ENCODE data around the gene SRPRB.
A peak's percentile ranks its signal among the peaks of the same experiment; 100 is the strongest.

SRPRB gene

GRCh38 chr3:133835418-133835743, 29.8 kb downstream of the SRPRB start:
- no peak overlapping the region for H3K4me3 ChIP-seq (ENCODE audit: low read length in 2 of 2)
- H2BK15ac ChIP-seq (ENCODE audit: low read length) = no peak overlapping the region
- peaks cover 0 to 19% (median 0%) of the 10 kb centered on the region in 3 experiments for H3K27me3 ChIP-seq (ENCODE audit: control insufficient read depth in 3 of 3, insufficient read depth in 3 of 3, low read depth in 1 of 3, low read length in 3 of 3)
- no peak overlapping the region for H4K8ac ChIP-seq (ENCODE audit: low read depth, low read length)
- H3K27ac ChIP-seq (replicated peaks; ENCODE audit: low read length) = no peak overlapping the region
- no peak overlapping the region for H3K18ac ChIP-seq (ENCODE audit: low read length)
- H3K9me3 ChIP-seq (replicated peaks in 1 of 2; ENCODE audit: control insufficient read depth in 2 of 2, insufficient read depth in 1 of 2, low read depth in 1 of 2, low read length in 2 of 2) = peaks cover 0 to 2% of the 10 kb centered on the region in 2 donors
- H3K9ac ChIP-seq (ENCODE audit: low read depth, low read length, poor library complexity) = peak overlapping the region; percentile 65
- no peak overlapping the region for H3K4ac ChIP-seq (ENCODE audit: low read length)
- H3K23ac ChIP-seq (ENCODE audit: low read depth, low read length, poor library complexity) = no peak overlapping the region
- no peak overlapping the region for H3K14ac ChIP-seq (ENCODE audit: low read length)
- WGBS, 2 donors (ENCODE audit: extremely low coverage in 2 of 2, insufficient read length in 2 of 2, insufficient replicate concordance in 1 of 2) = no CpG with 5 or more reads among the region's 3 CpGs
- no peaks in the 10 kb centered on the region for H3K79me1 ChIP-seq (ENCODE audit: low read depth, low read length)
- no peak overlapping the region for H4K91ac ChIP-seq (ENCODE audit: low read depth, low read length, poor library complexity)
- H3K4me2 ChIP-seq (ENCODE audit: insufficient read depth, low read length, poor library complexity, severe bottlenecking) = no peak overlapping the region
- no peak for DNase-seq (ENCODE audit: low spot score)
- no peak overlapping the region for H2BK12ac ChIP-seq (ENCODE audit: low read length)
- no peaks in the 10 kb centered on the region for H3K4me1 ChIP-seq (ENCODE audit: control insufficient read depth in 2 of 2, insufficient read depth in 1 of 2, low read depth in 1 of 2, low read length in 2 of 2)
- no peak overlapping the region for H2BK120ac ChIP-seq (ENCODE audit: low read depth, low read length)
- no peak overlapping the region for H2AFZ ChIP-seq (ENCODE audit: low read length)
- no peak overlapping the region for H2AK5ac ChIP-seq (ENCODE audit: low read depth, low read length)
- peaks cover 0 to 23% of the 10 kb centered on the region in 2 donors for H3K36me3 ChIP-seq (replicated peaks in 1 of 2; ENCODE audit: control insufficient read depth in 2 of 2, insufficient read depth in 2 of 2, low read length in 2 of 2)
- H2BK5ac ChIP-seq (ENCODE audit: low read length) = no peak overlapping the region

GRCh38 chr3:133835961-133836360, 30.3 kb downstream of the SRPRB start:
- Histone ChIP-seq H2BK15ac (ENCODE audit: low read length) (no peak overlapping the region), H3K79me1 (ENCODE audit: low read depth, low read length) (no peaks in the 10 kb centered on the region), H3K23ac (ENCODE audit: low read depth, low read length, poor library complexity) (no peak overlapping the region), H3K18ac (ENCODE audit: low read length) (no peak overlapping the region), H3K4me1 (ENCODE audit: control insufficient read depth in 2 of 2, insufficient read depth in 1 of 2, low read depth in 1 of 2, low read length in 2 of 2) (no peaks in the 10 kb centered on the region), H4K8ac (ENCODE audit: low read depth, low read length) (no peak overlapping the region), H3K9me3 (replicated peaks in 1 of 2; ENCODE audit: control insufficient read depth in 2 of 2, insufficient read depth in 1 of 2, low read depth in 1 of 2, low read length in 2 of 2) (peaks cover 0 to 2% of the 10 kb centered on the region in 2 donors), H3K4me2 (ENCODE audit: insufficient read depth, low read length, poor library complexity, severe bottlenecking) (no peak overlapping the region), H3K4me3 (ENCODE audit: low read length in 2 of 2) (no peak overlapping the region), H3K4ac (ENCODE audit: low read length) (no peak overlapping the region), H4K91ac (ENCODE audit: low read depth, low read length, poor library complexity) (no peak overlapping the region), H2AFZ (ENCODE audit: low read length) (no peak overlapping the region), H3K14ac (ENCODE audit: low read length) (no peak overlapping the region), H3K36me3 (replicated peaks in 1 of 2; ENCODE audit: control insufficient read depth in 2 of 2, insufficient read depth in 2 of 2, low read length in 2 of 2) (peaks cover 0 to 23% of the 10 kb centered on the region in 2 donors), H3K27ac (replicated peaks; ENCODE audit: low read length) (no peak overlapping the region), H3K27me3 (ENCODE audit: control insufficient read depth in 3 of 3, insufficient read depth in 3 of 3, low read depth in 1 of 3, low read length in 3 of 3) (peaks cover 0 to 14% (median 0%) of the 10 kb centered on the region in 3 experiments), H3K9ac (ENCODE audit: low read depth, low read length, poor library complexity) (no peak overlapping the region), H2BK120ac (ENCODE audit: low read depth, low read length) (no peak overlapping the region), H2AK5ac (ENCODE audit: low read depth, low read length) (no peak overlapping the region), H2BK12ac (ENCODE audit: low read length) (no peak overlapping the region), H2BK5ac (ENCODE audit: low read length) (no peak overlapping the region)
- DNase-seq (ENCODE audit: low spot score) = no peak
- no CpG with 5 or more reads among the region's 4 CpGs for WGBS, 2 donors (ENCODE audit: extremely low coverage in 2 of 2, insufficient read length in 2 of 2, insufficient replicate concordance in 1 of 2)

GRCh38 chr3:133836497-133837158, 31.0 kb downstream of the SRPRB start:
- Histone ChIP-seq H3K4me2 (ENCODE audit: insufficient read depth, low read length, poor library complexity, severe bottlenecking) (no peak overlapping the region), H3K79me1 (ENCODE audit: low read depth, low read length) (no peaks in the 10 kb centered on the region), H3K27ac (replicated peaks; ENCODE audit: low read length) (no peak overlapping the region), H4K8ac (ENCODE audit: low read depth, low read length) (no peak overlapping the region), H2AFZ (ENCODE audit: low read length) (no peak overlapping the region), H3K18ac (ENCODE audit: low read length) (no peak overlapping the region), H3K9me3 (replicated peaks in 1 of 2; ENCODE audit: control insufficient read depth in 2 of 2, insufficient read depth in 1 of 2, low read depth in 1 of 2, low read length in 2 of 2) (peaks cover 0 to 2% of the 10 kb centered on the region in 2 donors), H3K9ac (ENCODE audit: low read depth, low read length, poor library complexity) (no peak overlapping the region), H2BK120ac (ENCODE audit: low read depth, low read length) (no peak overlapping the region), H3K4me1 (ENCODE audit: control insufficient read depth in 2 of 2, insufficient read depth in 1 of 2, low read depth in 1 of 2, low read length in 2 of 2) (no peaks in the 10 kb centered on the region), H2BK15ac (ENCODE audit: low read length) (no peak overlapping the region), H2BK5ac (ENCODE audit: low read length) (no peak overlapping the region), H2BK12ac (ENCODE audit: low read length) (no peak overlapping the region), H3K27me3 (ENCODE audit: control insufficient read depth in 3 of 3, insufficient read depth in 3 of 3, low read depth in 1 of 3, low read length in 3 of 3) (peaks cover 0 to 10% (median 0%) of the 10 kb centered on the region in 3 experiments), H3K4ac (ENCODE audit: low read length) (no peak overlapping the region), H3K36me3 (replicated peaks in 1 of 2; ENCODE audit: control insufficient read depth in 2 of 2, insufficient read depth in 2 of 2, low read length in 2 of 2) (peaks cover 0 to 23% of the 10 kb centered on the region in 2 donors), H2AK5ac (ENCODE audit: low read depth, low read length) (no peak overlapping the region), H3K23ac (ENCODE audit: low read depth, low read length, poor library complexity) (no peak overlapping the region), H3K4me3 (ENCODE audit: low read length in 2 of 2) (no peak overlapping the region), H4K91ac (ENCODE audit: low read depth, low read length, poor library complexity) (no peak overlapping the region), H3K14ac (ENCODE audit: low read length) (no peak overlapping the region)
- no peak for DNase-seq (ENCODE audit: low spot score)
- no CpG with 5 or more reads among the region's 6 CpGs for WGBS, 2 donors (ENCODE audit: extremely low coverage in 2 of 2, insufficient read length in 2 of 2, insufficient replicate concordance in 1 of 2)

GRCh38 chr3:133837487-133838295, 32.1 kb downstream of the SRPRB start:
- Histone ChIP-seq H3K4me1 (ENCODE audit: control insufficient read depth in 2 of 2, insufficient read depth in 1 of 2, low read depth in 1 of 2, low read length in 2 of 2) (no peaks in the 10 kb centered on the region), H3K9ac (ENCODE audit: low read depth, low read length, poor library complexity) (no peak overlapping the region), H3K4me3 (ENCODE audit: low read length in 2 of 2) (no peak overlapping the region), H2AFZ (ENCODE audit: low read length) (no peak overlapping the region), H2BK120ac (ENCODE audit: low read depth, low read length) (no peak overlapping the region), H4K8ac (ENCODE audit: low read depth, low read length) (no peak overlapping the region), H4K91ac (ENCODE audit: low read depth, low read length, poor library complexity) (no peak overlapping the region), H2BK5ac (ENCODE audit: low read length) (no peak overlapping the region), H2BK12ac (ENCODE audit: low read length) (no peak overlapping the region), H2AK5ac (ENCODE audit: low read depth, low read length) (no peak overlapping the region), H3K79me1 (ENCODE audit: low read depth, low read length) (no peaks in the 10 kb centered on the region), H3K14ac (ENCODE audit: low read length) (no peak overlapping the region), H3K23ac (ENCODE audit: low read depth, low read length, poor library complexity) (no peak overlapping the region), H3K4me2 (ENCODE audit: insufficient read depth, low read length, poor library complexity, severe bottlenecking) (no peak overlapping the region), H3K27me3 (ENCODE audit: control insufficient read depth in 3 of 3, insufficient read depth in 3 of 3, low read depth in 1 of 3, low read length in 3 of 3) (peaks cover 0 to 9% (median 0%) of the 10 kb centered on the region in 3 experiments), H3K27ac (replicated peaks; ENCODE audit: low read length) (no peak overlapping the region), H3K18ac (ENCODE audit: low read length) (no peak overlapping the region), H2BK15ac (ENCODE audit: low read length) (no peak overlapping the region), H3K9me3 (replicated peaks in 1 of 2; ENCODE audit: control insufficient read depth in 2 of 2, insufficient read depth in 1 of 2, low read depth in 1 of 2, low read length in 2 of 2) (peaks cover 0 to 2% of the 10 kb centered on the region in 2 donors), H3K36me3 (replicated peaks in 1 of 2; ENCODE audit: control insufficient read depth in 2 of 2, insufficient read depth in 2 of 2, low read length in 2 of 2) (peaks cover 0 to 19% of the 10 kb centered on the region in 2 donors), H3K4ac (ENCODE audit: low read length) (no peak overlapping the region)
- DNase-seq (ENCODE audit: low spot score) = no peak
- WGBS, 2 donors (ENCODE audit: extremely low coverage in 2 of 2, insufficient read length in 2 of 2, insufficient replicate concordance in 1 of 2) = no CpG with 5 or more reads among the region's 22 CpGs
